HG02970 (cell line): ENCODE measurements around the gene CPNE6.
"Not testable (repeated sequence)": the region's sequence is repeated elsewhere in the genome, so short reads cannot be mapped to it uniquely, and the experiment has no call there.

Experiments
- ATAC-seq: cut with Tn5 transposase; IDR thresholded peaks from one replicate; pipeline ENCODE4 v1.9.1; 2021; ENCODE audit warnings: mild to moderate bottlenecking, moderate library complexity, moderate number of reproducible peaks; ENCODE audit not compliant: unreplicated experiment, low FRiP score

Gene CPNE6

DNA sequence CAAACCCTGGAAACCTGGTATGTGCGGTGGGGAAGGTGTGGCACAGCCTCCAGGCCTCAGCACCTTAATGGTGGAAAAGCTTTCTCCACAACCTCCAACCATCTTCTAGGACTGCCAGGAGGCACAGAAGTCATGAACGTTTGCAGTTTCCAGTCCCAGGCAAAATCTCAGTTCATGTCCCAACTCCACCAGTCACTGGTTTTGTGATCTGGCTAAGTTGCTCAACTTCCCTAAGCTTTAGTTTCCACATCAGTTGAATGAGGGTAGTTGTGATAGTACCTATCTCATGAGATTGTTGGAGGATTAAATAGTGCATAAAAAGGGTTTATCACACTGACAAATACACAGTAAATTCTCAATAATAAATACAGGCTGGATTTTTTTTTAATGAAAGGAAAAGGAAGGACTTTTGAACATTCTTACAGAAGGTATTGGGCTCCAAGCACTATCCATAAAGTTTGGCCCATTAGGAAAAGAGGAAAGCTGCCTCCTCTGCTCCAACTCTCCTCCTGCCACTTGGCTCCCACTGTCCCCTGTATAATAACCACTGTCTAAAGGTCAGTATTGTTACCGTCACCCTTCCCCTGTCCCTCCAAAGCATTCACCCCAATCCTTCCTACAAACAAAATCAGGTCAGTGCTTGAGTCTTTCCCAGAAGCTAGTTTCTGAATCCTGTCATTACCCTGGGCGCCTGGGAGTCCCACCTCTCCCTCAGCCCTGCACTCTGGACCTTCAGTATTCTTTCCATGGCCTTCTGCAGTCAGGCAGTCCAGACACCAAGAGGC, 29.0 kb downstream of the CPNE6 start:
- no peak for ATAC-seq

- no peak for ATAC-seq
These were observed 29.7 kb downstream of the CPNE6 start for GRCh38 chr14:24100982-24101494.

DNA sequence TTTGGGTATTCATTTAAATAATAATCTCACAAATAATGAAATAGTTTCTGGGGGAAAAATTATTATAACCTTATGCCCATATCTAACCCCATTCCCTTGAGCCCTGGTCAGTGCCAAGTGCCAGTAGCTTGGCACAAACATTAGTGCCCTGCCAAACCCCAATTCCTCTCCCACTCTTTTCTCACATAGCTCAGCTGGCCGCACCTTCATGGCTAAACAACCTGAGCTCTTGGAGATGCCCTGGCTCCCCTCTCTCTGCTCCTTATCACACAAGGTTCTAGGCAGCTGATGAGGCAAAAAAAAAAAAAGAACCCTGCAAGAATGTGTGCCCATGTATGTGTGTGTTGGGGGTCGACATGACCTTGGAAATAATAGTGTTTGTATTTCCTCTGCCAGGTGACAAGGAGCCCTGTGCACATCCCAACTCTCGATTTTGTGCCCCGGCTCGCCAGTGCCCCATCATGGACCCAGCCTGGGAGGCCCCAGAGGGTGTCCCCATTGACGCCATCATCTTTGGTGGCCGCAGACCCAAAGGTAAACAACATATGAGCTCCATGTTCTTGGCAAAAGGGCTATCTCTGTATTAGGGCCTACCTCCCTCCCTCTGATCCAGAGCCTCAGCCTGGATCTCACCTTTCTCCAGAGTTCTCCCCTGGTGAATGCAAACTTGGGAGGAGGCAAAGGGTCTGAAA, 31.1 kb downstream of the CPNE6 start:
- ATAC-seq: no peak

GRCh38 chr14:24103451-24103850, 32.1 kb downstream of the CPNE6 start:
- ATAC-seq: no peak

GRCh38 chr14:24105609-24106239, 34.4 kb downstream of the CPNE6 start:
- ATAC-seq: not testable (repeated sequence)

DNA sequence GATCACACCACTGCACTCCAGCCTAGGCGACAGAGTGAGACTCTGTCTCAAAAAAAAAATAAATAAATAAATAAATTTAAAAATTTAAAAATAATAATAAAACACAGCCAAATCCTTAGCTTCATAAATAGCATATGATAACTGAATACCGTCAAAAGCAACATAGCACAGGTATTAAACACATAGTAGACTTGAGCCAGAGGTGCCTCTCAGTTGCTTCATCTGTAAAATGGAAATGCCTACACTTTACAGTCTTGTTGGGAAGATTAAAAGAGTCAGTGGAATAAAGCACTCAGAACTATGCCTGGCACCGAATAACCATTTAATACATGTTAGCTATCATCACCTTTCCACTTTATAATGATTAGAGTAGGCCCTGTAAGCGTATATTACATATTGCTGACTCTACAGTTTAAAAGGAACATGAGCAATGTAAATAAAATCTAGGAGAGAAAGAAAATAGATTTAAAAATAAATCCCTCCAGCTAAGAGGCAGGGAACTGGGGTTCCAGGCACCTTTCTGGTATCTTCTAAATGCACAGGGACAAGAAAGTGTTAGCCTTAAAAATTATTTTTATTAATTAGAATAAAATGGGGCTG, 35.4 kb downstream of the CPNE6 start:
- no peak for ATAC-seq

DNA sequence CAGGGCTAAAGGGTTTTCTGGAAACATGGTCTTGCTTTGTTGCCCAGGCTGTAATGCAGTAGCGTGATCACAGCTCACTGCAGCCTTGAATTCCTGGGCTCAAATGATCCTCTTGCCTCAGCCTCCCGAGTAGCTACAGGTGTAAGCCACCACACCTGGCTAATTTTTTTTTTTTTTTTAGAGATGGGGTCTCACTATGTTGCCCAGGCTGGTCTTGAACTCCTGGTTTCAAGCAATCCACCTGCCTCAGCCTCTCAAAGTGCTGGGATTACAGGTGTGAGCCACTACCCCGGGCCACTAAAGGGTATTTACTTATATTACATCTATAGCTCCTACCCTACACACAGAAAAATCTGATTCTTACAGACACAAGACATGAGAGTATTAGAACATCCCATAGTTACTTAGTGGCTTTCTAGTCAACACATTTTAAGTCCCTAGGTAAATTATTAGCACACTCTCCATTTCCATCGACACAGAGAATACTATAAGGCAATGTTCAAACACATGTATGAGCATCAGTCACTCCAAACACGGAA, 37.0 kb downstream of the CPNE6 start:
- no peak for ATAC-seq

GRCh38 chr14:24110060-24110459, 38.7 kb downstream of the CPNE6 start:
- ATAC-seq: no peak

DNA sequence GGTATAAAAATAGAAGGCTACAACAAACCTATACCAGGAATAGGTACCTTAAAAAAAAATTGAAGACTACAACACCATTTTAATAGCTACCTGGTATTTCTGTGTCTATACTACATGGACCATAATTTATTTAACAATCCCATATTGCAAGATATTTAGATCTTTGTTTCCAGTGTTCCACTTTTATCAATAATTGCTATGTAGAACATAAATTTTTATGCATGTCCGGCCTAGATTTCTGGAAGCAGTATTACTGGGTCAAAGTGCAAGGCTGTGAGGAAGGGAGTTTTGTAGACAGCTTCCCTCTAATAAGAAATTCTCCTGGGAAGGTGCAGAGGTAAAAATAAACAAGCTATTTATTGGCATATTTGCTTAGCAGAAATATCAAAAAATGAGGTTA, 39.2 kb downstream of the CPNE6 start:
- no peak for ATAC-seq

- no peak for ATAC-seq
These were observed 42.0 kb downstream of the CPNE6 start for GRCh38 chr14:24113379-24113800.

GRCh38 chr14:24113801-24114531, 42.6 kb downstream of the CPNE6 start:
- peak; percentile 39 for ATAC-seq

DNA sequence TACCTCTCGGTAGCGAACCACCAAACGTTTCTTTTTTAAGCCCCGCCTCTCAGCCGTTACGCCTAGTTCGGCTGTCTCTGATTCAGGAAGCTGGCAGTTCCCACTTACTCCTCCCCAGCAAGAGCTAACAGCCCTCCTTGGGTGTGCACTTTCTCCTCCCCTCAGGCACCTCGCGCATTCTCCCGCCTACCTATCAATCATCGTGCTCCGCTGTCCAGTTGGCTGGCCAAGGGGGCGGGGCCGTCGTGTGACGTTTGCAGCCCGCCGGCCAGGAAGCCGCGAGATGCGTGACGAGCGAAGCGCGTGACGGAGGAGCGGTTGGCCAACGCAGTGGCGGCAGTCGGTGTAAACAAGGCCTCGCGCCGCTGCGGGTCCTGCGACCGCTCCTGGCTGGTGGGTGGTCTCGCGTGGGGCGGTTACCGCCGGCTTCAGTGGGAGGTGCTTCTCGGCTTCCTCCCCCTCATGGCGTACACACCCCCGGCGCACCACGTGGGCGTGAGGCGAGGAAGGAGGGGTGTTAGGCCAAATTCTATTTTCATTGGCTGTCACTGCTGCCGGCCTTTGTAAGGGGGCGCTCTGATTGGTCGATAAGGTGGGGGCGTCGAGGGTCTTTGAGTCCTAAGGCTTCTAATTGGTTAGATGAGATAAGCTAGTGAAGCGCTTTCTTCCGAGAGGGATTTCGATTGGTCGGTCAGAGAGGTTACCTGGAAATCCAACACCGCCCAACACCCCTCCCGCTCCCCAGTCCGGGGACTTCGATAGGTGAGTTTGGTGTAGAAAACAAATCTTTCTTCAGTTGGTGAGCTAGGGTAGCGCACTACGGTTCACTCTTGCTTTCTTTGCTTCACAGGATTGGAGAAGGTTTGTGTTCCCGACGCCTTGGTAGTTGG, 43.4 kb downstream of the CPNE6 start, which contains the start of the genes DCAF11 and NRL:
Gene DCAF11 (plus strand): TSS at position 246 of the 890 bp plus-strand sequence. CDS start 818 bp downstream, outside the sequence.
Gene NRL (minus strand): TSS at position 418 of the 890 bp plus-strand sequence. CDS start 32,101 bp downstream, outside the sequence.
- peak; percentile 82 for ATAC-seq

DNA sequence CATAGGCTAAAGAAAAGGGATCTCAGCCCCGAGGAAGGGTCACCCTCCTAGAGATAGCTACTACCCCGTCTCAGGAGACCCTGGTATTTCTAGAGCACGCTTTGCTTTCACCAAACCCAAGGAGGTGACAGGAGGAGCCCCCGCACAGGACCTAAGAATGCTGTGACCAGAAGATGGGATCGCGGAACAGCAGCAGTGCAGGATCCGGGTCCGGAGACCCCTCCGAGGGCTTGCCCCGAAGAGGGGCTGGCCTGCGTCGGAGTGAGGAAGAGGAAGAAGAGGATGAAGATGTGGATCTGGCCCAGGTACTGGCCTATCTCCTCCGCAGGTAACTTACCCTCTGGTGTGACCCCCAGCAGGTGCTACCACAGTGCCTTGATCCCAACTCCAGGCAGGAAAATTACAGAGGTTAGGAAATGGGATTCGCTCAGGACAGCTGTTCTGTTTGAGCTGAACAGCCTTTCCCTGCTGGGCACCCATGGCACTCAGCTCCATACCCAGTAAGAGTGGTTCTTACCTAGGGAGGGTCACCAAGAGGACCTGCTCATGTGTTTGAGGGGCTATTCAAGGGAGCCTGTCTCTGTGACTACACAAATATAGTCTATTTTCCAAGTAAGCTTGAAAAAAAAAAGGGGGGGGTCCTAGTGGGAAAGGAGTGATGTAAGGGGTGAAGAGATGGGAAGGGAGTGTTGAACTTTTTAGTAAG, 44.2 kb downstream of the CPNE6 start:
- no peak for ATAC-seq

GRCh38 chr14:24116128-24116814, 44.9 kb downstream of the CPNE6 start:
- ATAC-seq: no peak

- no peak for ATAC-seq
These were observed 45.8 kb downstream of the CPNE6 start for GRCh38 chr14:24117179-24117578.

- ATAC-seq: no peak
These were observed 48.3 kb downstream of the CPNE6 start for GRCh38 chr14:24119691-24120090.

DNA sequence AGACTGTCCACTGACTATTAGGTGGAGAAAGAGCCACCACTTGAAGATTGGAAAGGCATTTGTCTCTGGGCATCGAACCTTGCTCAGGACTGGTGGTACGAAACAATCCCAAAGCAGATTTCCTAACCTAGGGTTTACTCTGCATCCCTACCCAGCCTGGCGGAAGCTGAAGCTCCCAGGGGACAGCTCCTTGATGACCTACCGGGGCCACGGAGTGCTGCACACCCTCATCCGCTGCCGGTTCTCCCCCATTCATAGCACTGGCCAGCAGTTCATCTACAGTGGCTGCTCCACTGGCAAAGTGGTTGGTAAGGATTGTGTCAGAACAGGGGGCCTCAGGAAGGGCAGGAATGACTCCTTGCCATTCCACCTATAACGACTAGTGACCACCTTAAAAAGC, 49.8 kb downstream of the CPNE6 start:
- ATAC-seq: no peak
